Pancreas (tissue), 10 donors: Measurements from ENCODE around the gene MRO. TPM values are rescaled to one million over a fixed set of nuclear protein-coding genes. Genes with fewer than 3 reads are reported as not detected.

Source experiments
- ATAC-seq, 4 donors: fragments of 200-7000 bp; cut with Tn5 transposase; one replicate each; pipeline versions ENCODE4 v1.8.0 to v1.9.1; 2020; ENCODE audit warnings: mild to moderate bottlenecking in 4 of 4, moderate library complexity in 4 of 4
- DNase-seq, 6 donors: peaks; one replicate each; pipeline ENCODE4 v3.0.0-alpha.2; 2020
- FAIRE-seq: peaks from 2 replicates; lab custom pipeline; 2012; peaks lifted over from hg19 to GRCh38; lab: Jason Lieb, UNC
- H3K27ac ChIP-seq, 4 donors: fragments of 200-600 bp; sonication (generic); 1 replicate in 3 of 4; 2 replicates in 1 of 4; pipeline versions ENCODE4 v1.5.0 to v1.8.0; 2020
- H3K27me3 ChIP-seq, 4 donors: fragments of 200-600 bp; one replicate each; pipeline ENCODE4 v1.8.0; 2021
- H3K36me3 ChIP-seq, 3 donors: fragments of 200-600 bp; sonication (generic) in 1 of 3; one replicate each; pipeline versions ENCODE4 v1.5.0 to v1.8.0; 2020 to 2021
- H3K4me1 ChIP-seq, 3 donors: fragments of 200-600 bp; one replicate each; pipeline ENCODE4 v1.8.0; 2021
- H3K4me3 ChIP-seq, 4 donors: fragments of 200-600 bp; sonication (generic) in 2 of 4; one replicate each; pipeline versions ENCODE4 v1.5.0 to v1.8.0; 2020 to 2021
- H3K9me3 ChIP-seq, 4 donors: fragments of 200-600 bp; one replicate each; pipeline ENCODE4 v1.8.0; 2021
- WGBS, 2 donors: extraction: QIAGEN DNeasy Blood & Tissue Kit; methylation state at CpG; one replicate each; pipeline ENCODE4 v1.1.7; 2013; 5-methylcytosine and 5-hydroxymethylcytosine counted together
- intact Hi-C, 3 donors: fragments of 100-400 bp; cut with DNase I; formaldehyde crosslinking; loops; one replicate each; pipeline versions ENCODE4 v1.11.1 to v1.14.2; 2022
- polyA plus RNA-seq, 2 donors: library from polyadenylated mRNA; stranded (reverse); fragments of 200-250 nt; gene quantifications; one replicate each; pipeline ENCODE4 v1.2.3, GENCODE V29; 2013
- total RNA-seq, 6 donors: library from RNA; stranded (reverse); fragmentation: NEBNext Ultra II Directional in 4 of 6; extraction: Animal tissue kit (Norgen Biotek cat#: 25700) in 4 of 6; gene quantifications; one replicate each; pipeline versions ENCODE4 v1.2.1 to v1.2.4, GENCODE V29; 2021 to 2023
- TF ChIP-seq, protein P1 (sequence below), 4 donors: fragments of 200-600 bp; sonication (generic) in 3 of 4; IDR thresholded peaks; one replicate each; pipeline versions ENCODE4 v1.5.0 to v1.8.0; 2021; ENCODE audit warnings: antibody characterized with exemption in 4 of 4
- donor health status: healthy with polysubstance abuse.
- donor health status: DM: no; HTN: no; CAD: no; lungs with moderate emphysema.
- donor health status: DM: no; HTN: no; CAD: no.
- donor health status: control.
- donor health status: control.
- donor health status: Bipolar disorder and iron deficiency.
- donor health status: DM: yes; HTN: yes; CAD: no.
- donor health status: DM: no; HTN: no; CAD: no.
- donor health status: DM: no; HTN: no; CAD: no.
- donor health status: DM: yes; HTN: yes; CAD: no.

Gene MRO
- total and polyA plus RNA-seq, 8 donors: 0.19 to 3.9 (median 1.1) TPM

GRCh38 chr18:50751947-50752346 is 67.9 kb downstream of the MRO start:
- Histone ChIP-seq H3K4me3 (no peak overlapping the region), H3K27ac (no peak overlapping the region), H3K27me3 (no peaks in the 10 kb centered on the region), H3K36me3 (no peaks in the 10 kb centered on the region), H3K9me3 (no peaks in the 10 kb centered on the region), H3K4me1 (no peaks in the 10 kb centered on the region)
- WGBS, 2 donors: 85 to 86% methylated on average over 1 of the region's 1 CpG
- FAIRE-seq: no peak
- TF ChIP-seq, protein P1, sequence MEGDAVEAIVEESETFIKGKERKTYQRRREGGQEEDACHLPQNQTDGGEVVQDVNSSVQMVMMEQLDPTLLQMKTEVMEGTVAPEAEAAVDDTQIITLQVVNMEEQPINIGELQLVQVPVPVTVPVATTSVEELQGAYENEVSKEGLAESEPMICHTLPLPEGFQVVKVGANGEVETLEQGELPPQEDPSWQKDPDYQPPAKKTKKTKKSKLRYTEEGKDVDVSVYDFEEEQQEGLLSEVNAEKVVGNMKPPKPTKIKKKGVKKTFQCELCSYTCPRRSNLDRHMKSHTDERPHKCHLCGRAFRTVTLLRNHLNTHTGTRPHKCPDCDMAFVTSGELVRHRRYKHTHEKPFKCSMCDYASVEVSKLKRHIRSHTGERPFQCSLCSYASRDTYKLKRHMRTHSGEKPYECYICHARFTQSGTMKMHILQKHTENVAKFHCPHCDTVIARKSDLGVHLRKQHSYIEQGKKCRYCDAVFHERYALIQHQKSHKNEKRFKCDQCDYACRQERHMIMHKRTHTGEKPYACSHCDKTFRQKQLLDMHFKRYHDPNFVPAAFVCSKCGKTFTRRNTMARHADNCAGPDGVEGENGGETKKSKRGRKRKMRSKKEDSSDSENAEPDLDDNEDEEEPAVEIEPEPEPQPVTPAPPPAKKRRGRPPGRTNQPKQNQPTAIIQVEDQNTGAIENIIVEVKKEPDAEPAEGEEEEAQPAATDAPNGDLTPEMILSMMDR (IDR thresholded peaks at IDR 0.05): no peak
- DNase-seq: no peak
- ATAC-seq: no peak
- intact Hi-C loops: no loop called here

DNA sequence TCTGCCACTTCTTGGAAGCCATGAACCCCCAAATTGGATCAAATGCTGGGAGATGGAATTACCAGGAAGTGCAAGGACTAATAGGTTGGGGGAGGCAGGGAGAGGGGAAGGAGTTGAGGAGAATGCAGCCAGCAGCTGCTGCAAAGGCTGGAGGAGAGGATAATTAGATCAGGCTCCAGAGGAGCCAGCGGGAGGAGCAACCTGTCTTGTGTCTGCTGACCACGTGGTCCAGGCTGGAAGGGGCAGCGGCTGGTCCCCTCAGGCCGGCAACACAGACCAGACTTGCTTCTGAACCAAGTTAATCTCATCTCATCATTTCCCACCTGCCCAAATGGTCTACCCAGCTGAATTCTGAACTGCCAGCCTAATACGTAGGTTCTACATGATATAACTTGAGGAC is 68.3 kb downstream of the MRO start:
- FAIRE-seq (no peak), ATAC-seq (no peak), DNase-seq (no peak)
- 64 to 71% methylated on average over 5 of the region's 5 CpGs for WGBS, 2 donors
- Histone ChIP-seq H3K9me3 (no peaks in the 10 kb centered on the region), H3K4me1 (no peaks in the 10 kb centered on the region), H3K27me3 (no peaks in the 10 kb centered on the region), H3K27ac (no peak overlapping the region), H3K4me3 (no peak overlapping the region), H3K36me3 (no peaks in the 10 kb centered on the region)
- intact Hi-C loops: no loop called here
- TF ChIP-seq, protein P1 (IDR thresholded peaks at IDR 0.05): no peak

- Histone ChIP-seq H3K27ac (no peak overlapping the region), H3K9me3 (no peaks in the 10 kb centered on the region), H3K27me3 (no peaks in the 10 kb centered on the region), H3K36me3 (no peaks in the 10 kb centered on the region), H3K4me3 (no peak overlapping the region), H3K4me1 (no peaks in the 10 kb centered on the region)
- TF ChIP-seq, protein P1 (IDR thresholded peaks at IDR 0.05): no peak
- ATAC-seq (no peak), FAIRE-seq (no peak), DNase-seq (no peak)
- intact Hi-C loops: no loop called here
- WGBS, 2 donors: 70 to 88% methylated on average over 2 of the region's 2 CpGs
Measured at GRCh38 chr18:50750546-50750945, 69.3 kb downstream of the MRO start.

GRCh38 chr18:50749945-50750344 is 69.9 kb downstream of the MRO start:
- no peaks in the 10 kb centered on the region for H3K9me3 ChIP-seq
- no peaks in the 10 kb centered on the region for H3K36me3 ChIP-seq
- ATAC-seq (no peak), FAIRE-seq (no peak), DNase-seq (no peak)
- 54 to 68% methylated on average over 4 of the region's 4 CpGs for WGBS, 2 donors
- H3K27ac ChIP-seq: no peak overlapping the region
- H3K27me3 ChIP-seq: no peaks in the 10 kb centered on the region
- H3K4me1 ChIP-seq: no peaks in the 10 kb centered on the region
- TF ChIP-seq, protein P1 (IDR thresholded peaks at IDR 0.05): no peak
- H3K4me3 ChIP-seq: no peak overlapping the region
- intact Hi-C loops: no loop called here

DNA sequence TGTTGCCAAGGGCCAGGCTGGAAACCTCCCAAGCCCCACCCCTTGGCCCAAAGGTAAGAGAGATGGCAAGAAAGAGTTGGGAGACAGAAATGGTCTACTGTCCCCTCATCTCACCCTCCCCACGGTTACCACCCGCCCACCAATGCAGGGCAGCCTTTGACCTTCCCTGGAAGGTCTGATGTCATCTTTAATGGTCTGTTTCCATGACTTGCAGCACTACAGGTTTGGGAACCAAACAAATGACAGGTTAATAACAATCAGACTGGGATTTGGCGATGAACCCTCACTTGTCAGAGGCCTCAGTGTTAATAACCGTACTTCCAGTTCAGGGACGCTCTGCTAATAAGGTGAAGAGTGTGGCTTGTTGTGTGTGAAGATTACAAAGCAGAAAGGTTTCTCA is 70.4 kb downstream of the MRO start:
- no peaks in the 10 kb centered on the region for H3K27me3 ChIP-seq
- no peak for DNase-seq
- ATAC-seq: no peak
- no peaks in the 10 kb centered on the region for H3K9me3 ChIP-seq
- TF ChIP-seq, protein P1 (IDR thresholded peaks at IDR 0.05): no peak
- H3K36me3 ChIP-seq: no peaks in the 10 kb centered on the region
- no peak for FAIRE-seq
- no peak overlapping the region for H3K4me3 ChIP-seq
- WGBS, 2 donors: 79 to 80% methylated on average over 5 of the region's 5 CpGs
- intact Hi-C loops: no loop called here
- H3K27ac ChIP-seq: no peak overlapping the region
- no peaks in the 10 kb centered on the region for H3K4me1 ChIP-seq
